GM18861 (cell line): Measurements from ENCODE around the gene CACNA2D3.

Experiments used
- ATAC-seq: cut with Tn5 transposase; IDR thresholded peaks from one replicate; pipeline ENCODE4 v1.9.1; 2021; ENCODE audit not compliant: unreplicated experiment

Gene CACNA2D3

GRCh38 chr3:54772746-54773145, 650.4 kb downstream of the CACNA2D3 start:
- no peak for ATAC-seq

GRCh38 chr3:54773271-54773670, 650.9 kb downstream of the CACNA2D3 start:
- ATAC-seq, result no peak

GRCh38 chr3:54776601-54777000, 654.2 kb downstream of the CACNA2D3 start:
- no peak for ATAC-seq

- no peak for ATAC-seq
Measured at GRCh38 chr3:54777141-54777540, 654.8 kb downstream of the CACNA2D3 start.

GRCh38 chr3:54780336-54780735, 658.0 kb downstream of the CACNA2D3 start:
- no peak for ATAC-seq

GRCh38 chr3:54781728-54782127, 659.4 kb downstream of the CACNA2D3 start:
- ATAC-seq, result no peak

- ATAC-seq, result no peak
Measured at GRCh38 chr3:54783611-54784010, 661.3 kb downstream of the CACNA2D3 start.

- no peak for ATAC-seq
Measured at GRCh38 chr3:54784021-54784420, 661.7 kb downstream of the CACNA2D3 start.

- ATAC-seq, result no peak
Measured at GRCh38 chr3:54785976-54786375, 663.6 kb downstream of the CACNA2D3 start.

- no peak for ATAC-seq
Measured at GRCh38 chr3:54790051-54790450, 667.7 kb downstream of the CACNA2D3 start.

- ATAC-seq, result no peak
Measured at GRCh38 chr3:54791501-54792156, 669.3 kb downstream of the CACNA2D3 start.

- no peak for ATAC-seq
Measured at GRCh38 chr3:54792584-54792983, 670.2 kb downstream of the CACNA2D3 start.

GRCh38 chr3:54793171-54793570, 670.8 kb downstream of the CACNA2D3 start:
- no peak for ATAC-seq

GRCh38 chr3:54797111-54797510, 674.8 kb downstream of the CACNA2D3 start:
- no peak for ATAC-seq

- no peak for ATAC-seq
Measured at GRCh38 chr3:54800478-54800877, 678.1 kb downstream of the CACNA2D3 start.

- ATAC-seq, result no peak
Measured at GRCh38 chr3:54801977-54802376, 679.6 kb downstream of the CACNA2D3 start.

- ATAC-seq, result no peak
Measured at GRCh38 chr3:54810401-54810800, 688.0 kb downstream of the CACNA2D3 start.

GRCh38 chr3:54814224-54814623, 691.9 kb downstream of the CACNA2D3 start:
- no peak for ATAC-seq

- ATAC-seq, result no peak
Measured at GRCh38 chr3:54817628-54818027, 695.3 kb downstream of the CACNA2D3 start.

- no peak for ATAC-seq
Measured at GRCh38 chr3:54818486-54818885, 696.1 kb downstream of the CACNA2D3 start.

- no peak for ATAC-seq
Measured at GRCh38 chr3:54818942-54819341, 696.6 kb downstream of the CACNA2D3 start.

- no peak for ATAC-seq
Measured at GRCh38 chr3:54819946-54820345, 697.6 kb downstream of the CACNA2D3 start.

- ATAC-seq, result no peak
Measured at GRCh38 chr3:54822206-54822605, 699.9 kb downstream of the CACNA2D3 start.
